Measurements from ENCODE around the gene GRID2. TPM values are rescaled to one million over a fixed set of nuclear protein-coding genes. Genes with fewer than 3 reads are reported as not detected.

The GRID2 gene
- total and polyA plus RNA-seq, 2 donors (not counting 1 experiment from before 2014, with no cell fraction given): under 0.01 to 0.02 TPM

- H3K9ac ChIP-seq (ENCODE audit: insufficient read depth, low read length): no peak overlapping the region
- no peak for DNase-seq (ENCODE audit: low read depth in 2 of 2)
- H3K9me3 ChIP-seq (ENCODE audit: control insufficient read depth, insufficient read depth, low read depth, low read length): no peaks in the 10 kb centered on the region
- H3K79me2 ChIP-seq (ENCODE audit: control insufficient read depth, insufficient read depth, low read length): no peaks in the 10 kb centered on the region
- H3K4me1 ChIP-seq (ENCODE audit: control insufficient read depth, extremely low read depth, insufficient read depth, low read length): no peaks in the 10 kb centered on the region
- no peak for TF ChIP-seq EZH2 (IDR thresholded peaks at IDR 0.05; ENCODE audit: low read length, missing control alignments)
- TF ChIP-seq, protein P1, sequence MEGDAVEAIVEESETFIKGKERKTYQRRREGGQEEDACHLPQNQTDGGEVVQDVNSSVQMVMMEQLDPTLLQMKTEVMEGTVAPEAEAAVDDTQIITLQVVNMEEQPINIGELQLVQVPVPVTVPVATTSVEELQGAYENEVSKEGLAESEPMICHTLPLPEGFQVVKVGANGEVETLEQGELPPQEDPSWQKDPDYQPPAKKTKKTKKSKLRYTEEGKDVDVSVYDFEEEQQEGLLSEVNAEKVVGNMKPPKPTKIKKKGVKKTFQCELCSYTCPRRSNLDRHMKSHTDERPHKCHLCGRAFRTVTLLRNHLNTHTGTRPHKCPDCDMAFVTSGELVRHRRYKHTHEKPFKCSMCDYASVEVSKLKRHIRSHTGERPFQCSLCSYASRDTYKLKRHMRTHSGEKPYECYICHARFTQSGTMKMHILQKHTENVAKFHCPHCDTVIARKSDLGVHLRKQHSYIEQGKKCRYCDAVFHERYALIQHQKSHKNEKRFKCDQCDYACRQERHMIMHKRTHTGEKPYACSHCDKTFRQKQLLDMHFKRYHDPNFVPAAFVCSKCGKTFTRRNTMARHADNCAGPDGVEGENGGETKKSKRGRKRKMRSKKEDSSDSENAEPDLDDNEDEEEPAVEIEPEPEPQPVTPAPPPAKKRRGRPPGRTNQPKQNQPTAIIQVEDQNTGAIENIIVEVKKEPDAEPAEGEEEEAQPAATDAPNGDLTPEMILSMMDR (conservative IDR thresholded peaks at IDR 0.05 in 1 of 2, IDR thresholded peaks at IDR 0.05 in 1 of 2; ENCODE audit: low read depth in 1 of 2, low read length in 2 of 2): no peak
- H3K36me3 ChIP-seq (ENCODE audit: control insufficient read depth, insufficient read depth, low read length): no peaks in the 10 kb centered on the region
- H3K4me3 ChIP-seq (replicated peaks in 1 of 4; ENCODE audit: control extremely low read depth in 1 of 4, insufficient read depth in 1 of 4, low read depth in 3 of 4, low read length in 4 of 4): no peak overlapping the region
- H4K20me1 ChIP-seq (ENCODE audit: control insufficient read depth, extremely low read depth, insufficient read depth, low read length): no peaks in the 10 kb centered on the region
- no peak overlapping the region for H2AFZ ChIP-seq (ENCODE audit: low read length)
- no peak overlapping the region for H3K27ac ChIP-seq (ENCODE audit: insufficient read depth, low read length)
- no peak overlapping the region for H3K4me2 ChIP-seq (ENCODE audit: extremely low read depth, insufficient read depth, low read length)
- no peaks in the 10 kb centered on the region for H3K27me3 ChIP-seq (ENCODE audit: control insufficient read depth, insufficient read depth, low read length)
Observed at GRCh38 chr4:92317047-92317446, 13.3 kb downstream of the GRID2 start.

- Histone ChIP-seq H3K27ac (ENCODE audit: insufficient read depth, low read length) (no peak overlapping the region), H3K9me3 (ENCODE audit: control insufficient read depth, insufficient read depth, low read depth, low read length) (no peaks in the 10 kb centered on the region), H3K27me3 (ENCODE audit: control insufficient read depth, insufficient read depth, low read length) (no peaks in the 10 kb centered on the region), H4K20me1 (ENCODE audit: control insufficient read depth, extremely low read depth, insufficient read depth, low read length) (no peaks in the 10 kb centered on the region), H3K36me3 (ENCODE audit: control insufficient read depth, insufficient read depth, low read length) (no peaks in the 10 kb centered on the region), H3K9ac (ENCODE audit: insufficient read depth, low read length) (no peak overlapping the region), H3K4me1 (ENCODE audit: control insufficient read depth, extremely low read depth, insufficient read depth, low read length) (no peaks in the 10 kb centered on the region), H3K79me2 (ENCODE audit: control insufficient read depth, insufficient read depth, low read length) (no peaks in the 10 kb centered on the region), H2AFZ (ENCODE audit: low read length) (no peak overlapping the region), H3K4me2 (ENCODE audit: extremely low read depth, insufficient read depth, low read length) (no peak overlapping the region), H3K4me3 (replicated peaks in 1 of 4; ENCODE audit: control extremely low read depth in 1 of 4, insufficient read depth in 1 of 4, low read depth in 3 of 4, low read length in 4 of 4) (no peak overlapping the region)
- no peak for DNase-seq (ENCODE audit: low read depth in 2 of 2)
- TF ChIP-seq, protein P1 (conservative IDR thresholded peaks at IDR 0.05 in 1 of 2, IDR thresholded peaks at IDR 0.05 in 1 of 2; ENCODE audit: low read depth in 1 of 2, low read length in 2 of 2): no peak
- TF ChIP-seq EZH2 (IDR thresholded peaks at IDR 0.05; ENCODE audit: low read length, missing control alignments): no peak
Observed at GRCh38 chr4:92328095-92328494, 24.3 kb downstream of the GRID2 start.

DNA sequence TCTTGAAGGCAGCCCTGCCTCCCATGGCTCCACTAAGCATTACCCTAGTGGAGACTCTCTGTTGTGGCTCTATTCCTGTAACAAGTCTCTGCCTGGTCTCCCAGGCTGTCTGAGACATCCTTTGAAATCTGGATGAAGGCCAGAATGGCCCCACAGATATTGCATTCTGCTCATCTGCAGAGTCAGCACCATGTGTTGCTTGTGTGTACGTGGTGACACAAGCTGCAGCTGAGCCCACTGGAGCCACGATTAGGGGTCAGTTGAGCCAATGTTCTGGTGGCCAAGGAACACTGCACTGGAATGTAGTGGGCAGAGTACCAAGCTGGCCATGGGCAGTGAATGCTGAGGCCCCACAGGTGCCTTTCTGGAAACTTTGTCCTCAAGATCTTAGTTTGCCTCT, 29.2 kb downstream of the GRID2 start:
- Histone ChIP-seq H3K36me3 (ENCODE audit: control insufficient read depth, insufficient read depth, low read length) (no peaks in the 10 kb centered on the region), H3K9me3 (ENCODE audit: control insufficient read depth, insufficient read depth, low read depth, low read length) (no peaks in the 10 kb centered on the region), H2AFZ (ENCODE audit: low read length) (no peak overlapping the region), H3K9ac (ENCODE audit: insufficient read depth, low read length) (no peak overlapping the region), H3K4me1 (ENCODE audit: control insufficient read depth, extremely low read depth, insufficient read depth, low read length) (no peaks in the 10 kb centered on the region), H3K4me3 (replicated peaks in 1 of 4; ENCODE audit: control extremely low read depth in 1 of 4, insufficient read depth in 1 of 4, low read depth in 3 of 4, low read length in 4 of 4) (no peak overlapping the region), H3K79me2 (ENCODE audit: control insufficient read depth, insufficient read depth, low read length) (no peaks in the 10 kb centered on the region), H3K27me3 (ENCODE audit: control insufficient read depth, insufficient read depth, low read length) (no peaks in the 10 kb centered on the region), H3K4me2 (ENCODE audit: extremely low read depth, insufficient read depth, low read length) (no peak overlapping the region), H4K20me1 (ENCODE audit: control insufficient read depth, extremely low read depth, insufficient read depth, low read length) (no peaks in the 10 kb centered on the region), H3K27ac (ENCODE audit: insufficient read depth, low read length) (no peak overlapping the region)
- no peak for DNase-seq (ENCODE audit: low read depth in 2 of 2)
- no peak for TF ChIP-seq EZH2 (IDR thresholded peaks at IDR 0.05; ENCODE audit: low read length, missing control alignments)
- TF ChIP-seq, protein P1 (conservative IDR thresholded peaks at IDR 0.05 in 1 of 2, IDR thresholded peaks at IDR 0.05 in 1 of 2; ENCODE audit: low read depth in 1 of 2, low read length in 2 of 2): no peak

Data from fibroblast of lung (primary cell).